Astrocyte (in vitro differentiated cells and primary cell): ENCODE measurements around the gene TRABD2A. TPM values are rescaled to one million over a fixed set of nuclear protein-coding genes. Genes with fewer than 3 reads are reported as not detected.
A peak's percentile ranks its signal among the peaks of the same experiment; 100 is the strongest.

Experiments
- DNase-seq: peaks from one replicate; pipeline ENCODE4 v3.0.0-alpha.2; 2010; ENCODE audit warnings: low read depth
- FAIRE-seq: peaks from 2 replicates; lab custom pipeline; 2011; peaks lifted over from hg19 to GRCh38; lab: Jason Lieb, UNC
- H2AFZ ChIP-seq: 2 replicates; pipeline ENCODE4 v1.6.0; 2012; ENCODE audit warnings: low read depth, low read length, inconsistent platforms
- H3K27ac ChIP-seq: 2 replicates; pipeline ENCODE4 v1.5.1; 2011; ENCODE audit warnings: low read depth, low read length, inconsistent platforms
- H3K27me3 ChIP-seq: 2 replicates; pipeline ENCODE4 v1.6.0; 2011; ENCODE audit warnings: low read length, inconsistent platforms; ENCODE audit not compliant: insufficient read depth
- H3K36me3 ChIP-seq: 2 replicates; pipeline ENCODE4 v1.5.1; 2011; ENCODE audit warnings: low read length, inconsistent platforms; ENCODE audit not compliant: insufficient read depth
- H3K4me1 ChIP-seq: 2 replicates; pipeline ENCODE4 v1.5.1; 2011; ENCODE audit warnings: low read length, inconsistent platforms; ENCODE audit not compliant: insufficient read depth
- H3K4me2 ChIP-seq: 2 replicates; pipeline ENCODE4 v1.6.0; 2012; ENCODE audit warnings: low read length, inconsistent platforms
- H3K4me3 ChIP-seq: 2 replicates; pipeline ENCODE4 v1.5.1; 2011; ENCODE audit warnings: low read depth, mild to moderate bottlenecking, low read length, inconsistent platforms; ENCODE audit not compliant: insufficient read depth
- H3K79me2 ChIP-seq: 2 replicates; pipeline ENCODE4 v1.6.0; 2012; ENCODE audit warnings: mild to moderate bottlenecking, low read length, inconsistent platforms; ENCODE audit not compliant: insufficient read depth
- H3K9ac ChIP-seq: 2 replicates; pipeline ENCODE4 v1.6.0; 2012; ENCODE audit warnings: mild to moderate bottlenecking, low read length, inconsistent platforms
- H3K9me3 ChIP-seq: 2 replicates; pipeline ENCODE4 v1.5.1; 2012; ENCODE audit warnings: low read depth, mild to moderate bottlenecking, low read length, inconsistent platforms; ENCODE audit not compliant: insufficient read depth
- H4K20me1 ChIP-seq: 2 replicates; pipeline ENCODE4 v1.6.0; 2012; ENCODE audit warnings: low read length, inconsistent platforms; ENCODE audit not compliant: insufficient read depth
- H3K27ac Mint-ChIP-seq: one replicate; pipeline ENCODE4 v1.8.0; 2021; ENCODE audit warnings: mild to moderate bottlenecking, mixed read lengths; ENCODE audit not compliant: unreplicated experiment
- H3K27me3 Mint-ChIP-seq: one replicate; pipeline ENCODE4 v1.8.0; 2021; ENCODE audit warnings: low read depth, mixed read lengths; ENCODE audit not compliant: unreplicated experiment
- H3K36me3 Mint-ChIP-seq: one replicate; pipeline ENCODE4 v1.8.0; 2021; ENCODE audit warnings: low read depth, mixed read lengths; ENCODE audit not compliant: unreplicated experiment
- H3K4me1 Mint-ChIP-seq: one replicate; pipeline ENCODE4 v1.8.0; 2021; ENCODE audit warnings: low read depth, mixed read lengths; ENCODE audit not compliant: unreplicated experiment
- H3K4me3 Mint-ChIP-seq: one replicate; pipeline ENCODE4 v1.8.0; 2021; ENCODE audit warnings: mild to moderate bottlenecking, moderate library complexity, mixed read lengths; ENCODE audit not compliant: unreplicated experiment
- H3K9me3 Mint-ChIP-seq: one replicate; pipeline ENCODE4 v1.8.0; 2021; ENCODE audit warnings: mild to moderate bottlenecking, mixed read lengths; ENCODE audit not compliant: unreplicated experiment
- CTCF ChIP-seq: IDR thresholded peaks from 2 replicates; pipeline ENCODE4 v1.5.1; 2011; ENCODE audit warnings: low read depth, mild to moderate bottlenecking, inconsistent platforms, low read length, moderate library complexity; ENCODE audit not compliant: insufficient read depth
- EZH2 ChIP-seq: IDR thresholded peaks from 2 replicates; pipeline ENCODE4 v1.6.1; 2012; ENCODE audit warnings: mild to moderate bottlenecking, low read length, inconsistent platforms; ENCODE audit not compliant: insufficient read depth
- total RNA-seq: library from RNA; stranded (reverse); gene quantifications from 2 replicates; pipeline ENCODE4 v1.2.1, GENCODE V29; 2021

The TRABD2A gene
- total RNA-seq, 1 donor from 2014 or later, result 2.6 TPM

GRCh38 chr2:84792856-84793522, 87.9 kb downstream of the TRABD2A start:
- Histone ChIP-seq H3K9me3 (no peaks in the 10 kb centered on the region), H2AFZ (no peak overlapping the region), H3K9ac (no peak overlapping the region), H3K4me2 (peak overlapping the region; percentile 57), H3K4me3 (no peak overlapping the region), H3K4me1 (peaks cover 4% of the 10 kb centered on the region), H4K20me1 (no peaks in the 10 kb centered on the region), H3K27me3 (no peaks in the 10 kb centered on the region), H3K27ac (no peak overlapping the region), H3K36me3 (no peaks in the 10 kb centered on the region), H3K79me2 (no peaks in the 10 kb centered on the region)
- Mint-ChIP-seq H3K27me3 (no peaks in the 10 kb centered on the region), H3K9me3 (peaks cover 3% of the 10 kb centered on the region), H3K4me3 (no peak overlapping the region), H3K36me3 (no peaks in the 10 kb centered on the region), H3K4me1 (no peaks in the 10 kb centered on the region), H3K27ac (no peak overlapping the region)
- no peak for TF ChIP-seq EZH2
- TF ChIP-seq CTCF, result no peak
- FAIRE-seq, result no peak
- DNase-seq, result peak; percentile 55

GRCh38 chr2:84788498-84788897, 92.4 kb downstream of the TRABD2A start:
- no peak overlapping the region for H3K27ac Mint-ChIP-seq
- DNase-seq, result no peak

More at GRCh38 chr2:84788498-84788897, 92.4 kb downstream of the TRABD2A start:
- Mint-ChIP-seq H3K4me1 (no peaks in the 10 kb centered on the region), H3K27me3 (no peaks in the 10 kb centered on the region), H3K36me3 (no peaks in the 10 kb centered on the region), H3K4me3 (no peak overlapping the region), H3K9me3 (peaks cover 2% of the 10 kb centered on the region)
- no peaks in the 10 kb centered on the region for H4K20me1 ChIP-seq
- H3K4me3 ChIP-seq, result no peak overlapping the region
- no peaks in the 10 kb centered on the region for H3K36me3 ChIP-seq
- H2AFZ ChIP-seq, result no peak overlapping the region
- H3K27me3 ChIP-seq, result no peaks in the 10 kb centered on the region
- TF ChIP-seq CTCF (no peak), EZH2 (no peak)
- H3K9me3 ChIP-seq, result no peaks in the 10 kb centered on the region
- FAIRE-seq, result no peak
- peaks cover 4% of the 10 kb centered on the region for H3K4me1 ChIP-seq
- H3K9ac ChIP-seq, result no peak overlapping the region
- H3K79me2 ChIP-seq, result no peaks in the 10 kb centered on the region
- H3K4me2 ChIP-seq, result no peak overlapping the region
- H3K27ac ChIP-seq, result no peak overlapping the region
